GM21619 (cell line): ENCODE data around the gene NCKAP5.

Experiments
- ATAC-seq: cut with Tn5 transposase; IDR thresholded peaks from one replicate; pipeline ENCODE4 v1.9.1; 2021; ENCODE audit not compliant: unreplicated experiment

NCKAP5 gene

GRCh38 chr2:133123393-133123792 lies 444.9 kb downstream of the NCKAP5 start:
- ATAC-seq = no peak

DNA sequence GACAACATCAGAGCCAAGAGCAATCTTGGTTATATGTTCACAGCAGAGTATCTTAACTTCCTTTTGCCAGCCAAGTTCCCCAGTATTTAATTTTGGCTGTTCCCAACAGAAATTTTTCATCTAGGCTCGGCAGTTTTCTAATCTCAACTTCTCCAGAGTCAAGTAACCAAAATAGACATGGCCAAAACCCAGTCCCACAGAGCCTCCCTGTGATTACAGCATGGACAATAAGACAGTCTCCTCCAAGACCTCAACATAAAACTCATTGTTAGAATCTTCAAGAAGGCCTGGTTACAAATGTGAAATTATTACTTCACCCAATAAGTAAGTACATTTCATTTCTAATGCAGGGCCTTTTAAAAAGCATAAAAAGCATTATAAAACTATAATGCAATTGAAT lies 445.7 kb downstream of the NCKAP5 start:
- no peak for ATAC-seq

DNA sequence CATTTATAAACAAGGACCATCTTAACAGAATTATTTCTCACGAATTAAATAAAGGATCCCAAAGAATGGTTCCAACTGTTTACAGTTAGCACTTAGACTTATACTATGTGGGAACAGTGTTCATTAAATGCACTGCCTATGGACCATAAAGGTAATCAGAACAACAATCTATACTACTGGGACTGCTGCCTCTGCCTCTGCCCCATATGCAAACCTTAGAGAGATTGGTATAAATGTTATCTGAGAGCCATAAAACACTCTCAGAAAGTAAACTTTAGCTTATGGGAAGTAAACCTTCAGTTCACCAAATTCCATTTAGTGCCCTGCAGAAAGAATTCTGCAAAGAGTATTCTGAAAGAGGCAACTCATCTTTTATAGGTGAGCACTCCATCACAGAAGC lies 448.0 kb downstream of the NCKAP5 start:
- ATAC-seq = no peak

GRCh38 chr2:133110201-133110600 lies 458.1 kb downstream of the NCKAP5 start:
- no peak for ATAC-seq

GRCh38 chr2:133109772-133110171 lies 458.5 kb downstream of the NCKAP5 start:
- ATAC-seq = no peak

DNA sequence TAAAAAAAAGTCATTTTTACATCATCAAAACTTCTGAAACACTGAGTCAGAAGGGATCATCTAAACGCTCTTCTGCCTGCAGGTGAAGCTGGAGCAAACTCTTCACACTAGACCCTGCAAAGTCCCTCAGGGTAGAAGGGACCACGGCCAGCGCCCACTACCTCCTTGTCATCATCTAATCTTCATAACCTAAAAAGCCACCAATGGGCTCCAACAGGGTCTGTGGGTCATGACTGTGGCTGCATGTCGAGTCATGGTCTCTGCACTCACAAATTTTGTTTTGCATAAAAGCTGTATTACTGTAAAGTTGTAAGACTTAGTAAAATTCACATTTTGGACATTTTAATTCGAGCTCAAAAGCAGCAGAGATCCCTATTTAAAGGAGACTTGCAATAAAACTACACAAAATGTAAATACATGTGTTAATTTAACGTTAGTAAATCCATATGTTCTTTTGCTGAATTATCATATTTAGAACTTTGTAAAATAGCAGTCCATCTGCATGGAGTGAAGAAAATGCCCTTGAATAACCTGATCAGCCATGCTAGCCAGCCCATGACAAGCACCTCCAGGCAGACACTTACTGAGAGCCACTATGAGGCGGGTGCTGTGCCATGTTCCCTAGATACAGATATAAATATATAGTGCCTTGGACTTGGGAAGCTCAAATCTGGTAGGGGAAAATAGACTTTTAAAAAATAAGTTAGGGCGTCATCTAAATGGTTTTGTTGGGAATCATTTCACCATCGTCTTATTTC lies 461.0 kb downstream of the NCKAP5 start:
- ATAC-seq = no peak

DNA sequence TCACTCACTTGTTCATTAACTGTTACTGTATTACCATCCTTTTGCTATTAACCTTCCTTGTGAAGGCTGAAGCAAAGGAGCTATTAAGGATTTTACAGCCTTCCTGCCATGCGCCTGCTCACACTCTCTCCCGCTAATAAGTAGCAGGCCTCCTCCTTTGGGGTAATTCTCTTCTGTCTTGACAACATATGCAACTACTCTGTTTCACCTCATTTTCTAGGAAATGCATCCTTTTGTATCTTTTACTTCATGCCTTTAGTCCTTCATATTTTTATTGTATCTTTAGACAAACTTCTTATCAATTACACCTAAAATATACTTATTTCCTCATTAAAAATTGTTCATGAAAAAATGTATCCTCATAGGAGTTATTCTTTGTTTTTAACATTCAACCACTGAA lies 463.4 kb downstream of the NCKAP5 start:
- no peak for ATAC-seq

DNA sequence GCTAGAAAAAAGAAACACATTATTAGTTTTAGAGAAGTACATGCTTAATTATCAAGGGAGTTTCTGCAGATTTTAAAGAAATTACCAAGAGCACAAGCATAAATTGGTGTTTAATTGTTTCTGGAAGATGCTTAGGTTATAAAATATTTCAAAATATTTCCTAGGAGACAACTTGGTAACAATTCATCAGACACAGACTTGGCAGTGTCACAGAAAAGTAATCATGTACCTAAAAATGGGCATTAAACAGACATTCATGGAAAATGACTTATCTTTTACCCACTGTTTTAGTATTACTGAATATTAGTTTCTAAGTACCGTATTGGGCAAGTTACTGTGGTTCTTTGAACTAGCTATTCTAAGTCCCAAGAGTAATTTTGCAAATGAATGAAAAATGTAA lies 469.5 kb downstream of the NCKAP5 start:
- no peak for ATAC-seq

DNA sequence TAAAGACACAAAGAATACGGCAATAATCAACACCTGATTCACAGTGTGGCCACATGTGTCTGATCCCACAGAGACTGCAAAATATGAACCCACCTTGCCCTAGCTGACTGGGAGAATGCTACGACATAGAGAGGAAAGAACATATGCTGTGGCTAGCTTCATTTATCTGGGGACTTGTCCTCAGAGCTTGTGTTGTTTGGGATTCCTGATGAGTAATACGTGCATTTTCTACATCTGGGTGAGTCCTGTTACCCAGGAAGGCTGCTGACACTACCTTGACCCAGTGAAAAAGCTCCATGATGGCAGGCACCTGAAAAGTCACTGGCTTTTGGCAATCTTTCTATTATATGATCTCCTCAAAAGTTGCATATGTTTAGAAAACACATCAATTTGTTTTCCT lies 470.6 kb downstream of the NCKAP5 start:
- ATAC-seq = no peak

- ATAC-seq = no peak
Measured at GRCh38 chr2:133092571-133092970, 475.7 kb downstream of the NCKAP5 start.

GRCh38 chr2:133090358-133090757 lies 477.9 kb downstream of the NCKAP5 start:
- no peak for ATAC-seq

DNA sequence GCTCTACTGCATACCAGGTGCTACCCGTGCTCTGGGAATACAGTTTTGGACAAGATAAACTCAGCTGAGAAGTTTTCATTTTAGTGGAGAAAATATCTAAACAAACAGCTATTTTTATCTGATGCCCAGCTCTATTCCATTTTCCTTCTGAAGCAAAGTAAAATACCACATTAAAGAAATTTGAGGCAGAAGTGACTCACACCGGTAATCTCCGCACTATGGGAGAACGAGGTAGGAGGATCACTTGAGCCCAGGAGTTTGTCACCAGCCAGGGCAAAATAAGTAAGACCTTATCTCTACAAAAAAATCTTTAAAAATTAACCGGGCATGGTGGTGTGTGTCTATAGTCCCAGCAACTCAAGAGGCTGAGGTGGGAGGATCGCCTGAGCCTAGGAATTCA lies 482.1 kb downstream of the NCKAP5 start:
- ATAC-seq = no peak

- ATAC-seq = no peak
Measured at GRCh38 chr2:133085646-133086045, 482.6 kb downstream of the NCKAP5 start.

GRCh38 chr2:133082034-133082433 lies 486.2 kb downstream of the NCKAP5 start:
- ATAC-seq = no peak

GRCh38 chr2:133080822-133081221 lies 487.4 kb downstream of the NCKAP5 start:
- no peak for ATAC-seq

DNA sequence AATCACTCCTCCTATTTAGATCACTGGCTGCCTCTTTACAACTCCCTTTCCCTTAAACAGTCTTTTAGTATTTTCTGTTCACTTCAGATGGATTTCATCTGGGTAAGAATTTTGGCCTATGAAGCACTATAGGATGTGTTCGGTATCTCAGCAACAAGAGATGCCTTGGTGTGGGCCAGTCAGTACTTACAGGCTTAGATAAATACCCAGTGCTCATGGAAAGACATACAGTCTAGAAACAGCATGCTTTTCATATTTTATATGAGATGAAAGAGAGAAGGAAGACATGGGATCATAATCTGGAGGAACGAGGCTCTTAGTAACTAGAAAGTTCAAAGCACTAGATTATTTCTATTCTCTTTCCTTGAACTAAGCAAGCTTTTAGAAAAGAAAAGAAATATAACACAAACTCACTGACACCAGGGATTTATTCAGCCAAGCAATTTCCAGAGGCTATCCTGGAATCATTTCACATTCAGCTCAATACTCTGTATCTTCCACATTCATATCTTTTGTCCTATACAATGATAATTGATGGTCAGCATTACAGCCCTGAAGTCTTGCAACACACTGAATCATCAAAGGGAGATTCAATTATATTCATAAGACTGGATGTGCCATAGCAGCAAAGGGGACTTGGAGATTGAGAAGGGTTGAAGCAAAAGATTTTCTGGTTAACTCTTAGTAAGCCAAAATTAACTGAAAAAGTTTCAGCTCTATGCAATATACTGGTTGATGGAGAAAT lies 489.4 kb downstream of the NCKAP5 start:
- ATAC-seq = no peak

GRCh38 chr2:133077269-133077822 lies 490.9 kb downstream of the NCKAP5 start:
- ATAC-seq = no peak

DNA sequence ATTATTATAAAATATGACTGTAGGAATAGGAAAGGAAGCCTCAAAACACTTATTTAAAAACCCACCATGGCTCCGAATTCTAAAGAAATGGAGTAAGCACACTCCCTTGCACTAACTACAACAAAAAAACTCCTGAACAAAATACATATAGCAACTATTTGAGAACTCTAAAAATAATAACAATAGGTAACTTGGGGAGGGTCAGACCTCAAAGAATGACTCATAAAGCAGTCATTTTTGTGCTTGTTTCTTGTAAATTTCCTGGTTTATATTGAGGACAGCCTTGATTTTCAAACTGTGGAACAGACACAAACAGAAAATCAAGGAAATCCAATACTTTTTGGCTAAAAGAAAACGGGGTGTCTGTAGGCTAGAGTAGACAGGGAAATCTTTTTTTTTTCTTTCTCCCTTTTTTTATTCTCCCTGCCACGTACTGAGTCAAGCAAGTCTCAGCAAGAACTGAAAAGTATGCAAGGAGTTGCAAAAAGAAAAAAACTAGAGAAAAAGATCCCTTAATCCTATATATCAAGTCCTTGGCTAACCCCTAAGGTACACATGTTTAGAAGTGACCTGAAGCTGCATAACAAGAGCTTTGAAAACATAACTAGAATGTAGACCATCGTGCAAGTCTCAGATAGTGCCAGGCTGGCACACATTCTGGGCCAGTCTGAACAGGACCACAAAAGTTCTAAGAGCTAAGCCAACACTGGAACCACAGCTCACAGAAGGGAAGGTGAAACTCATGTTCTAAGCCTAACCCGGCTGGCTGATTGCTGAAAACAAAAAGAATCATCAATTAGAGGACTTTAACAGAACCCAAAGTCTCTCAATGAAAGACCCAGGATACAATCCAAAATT lies 495.2 kb downstream of the NCKAP5 start:
- ATAC-seq = no peak

GRCh38 chr2:133063775-133064174 lies 504.5 kb downstream of the NCKAP5 start:
- ATAC-seq = no peak

DNA sequence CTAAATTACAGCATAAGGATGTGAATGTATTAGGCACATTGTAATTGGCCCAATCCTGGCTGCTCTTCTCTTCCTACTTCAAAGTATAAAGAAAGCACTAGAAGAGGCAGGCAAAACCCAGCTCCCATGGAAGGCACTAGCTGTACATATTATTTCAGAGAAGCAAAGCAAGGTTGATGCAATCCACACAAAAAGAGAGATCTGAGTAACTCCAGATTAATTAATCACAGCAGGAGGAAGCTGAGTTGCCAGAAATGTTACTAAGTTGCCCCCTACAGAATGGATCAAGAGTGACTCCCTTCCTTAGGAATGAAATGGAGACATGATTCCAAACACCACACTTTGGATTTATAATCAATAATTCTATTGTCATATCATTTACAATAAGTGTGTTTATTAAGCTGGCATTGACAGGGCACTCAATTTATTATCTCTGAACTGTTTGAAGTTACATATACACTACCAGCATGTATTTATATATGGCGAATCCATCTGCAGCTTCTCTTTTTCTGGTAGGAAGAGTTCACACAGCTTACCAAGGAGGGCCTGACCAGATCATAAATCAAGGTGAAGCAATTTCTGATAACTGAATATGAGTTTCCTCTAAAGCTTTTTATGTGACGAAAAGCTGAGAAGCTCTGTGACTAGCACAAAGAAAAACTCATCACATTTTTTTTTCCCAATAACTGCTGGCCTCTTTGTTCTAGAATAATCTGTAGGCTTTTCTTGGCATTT lies 505.2 kb downstream of the NCKAP5 start:
- ATAC-seq = no peak
